Nephron progenitor cell (in vitro differentiated cells): ENCODE results near the gene HIC2.
A peak's percentile ranks its signal among the peaks of the same experiment; 100 is the strongest.

ENCODE experiments used
- DNase-seq: peaks from one replicate; pipeline ENCODE4 v3.0.0; 2021
- H3K27ac Mint-ChIP-seq: 2 replicates; pipeline ENCODE4 v1.8.0; 2021; ENCODE audit warnings: mild to moderate bottlenecking, moderate library complexity, mixed read lengths
- H3K27me3 Mint-ChIP-seq: 2 replicates; pipeline ENCODE4 v1.8.0; 2021; ENCODE audit warnings: mild to moderate bottlenecking, low read depth, mixed read lengths; ENCODE audit not compliant: poor library complexity
- H3K36me3 Mint-ChIP-seq: 2 replicates; pipeline ENCODE4 v1.8.0; 2021; ENCODE audit warnings: low read depth, mixed read lengths
- H3K4me1 Mint-ChIP-seq: 2 replicates; pipeline ENCODE4 v1.8.0; 2021; ENCODE audit warnings: mixed read lengths
- H3K4me3 Mint-ChIP-seq: 2 replicates; pipeline ENCODE4 v1.8.0; 2021; ENCODE audit warnings: mild to moderate bottlenecking, moderate library complexity, mixed read lengths
- H3K9me3 Mint-ChIP-seq: 2 replicates; pipeline ENCODE4 v1.8.0; 2021; ENCODE audit warnings: mild to moderate bottlenecking, moderate library complexity, mixed read lengths
- CTCF ChIP-seq: fragments of 200-600 bp; sonication (generic); IDR thresholded peaks from 2 replicates; pipeline ENCODE4 v1.5.0; 2021; ENCODE audit warnings: antibody characterized with exemption

The HIC2 gene

GRCh38 chr22:21446827-21447690 lies 29.9 kb downstream of the HIC2 start:
- Mint-ChIP-seq H3K9me3 (no peaks in the 10 kb centered on the region), H3K27ac (peak overlapping the region; percentile 96), H3K36me3 (peaks cover 10% of the 10 kb centered on the region), H3K27me3 (no peaks in the 10 kb centered on the region), H3K4me3 (no peak overlapping the region), H3K4me1 (peaks cover 43% of the 10 kb centered on the region)
- DNase-seq: peak; percentile 1
- no peak for TF ChIP-seq CTCF

DNA sequence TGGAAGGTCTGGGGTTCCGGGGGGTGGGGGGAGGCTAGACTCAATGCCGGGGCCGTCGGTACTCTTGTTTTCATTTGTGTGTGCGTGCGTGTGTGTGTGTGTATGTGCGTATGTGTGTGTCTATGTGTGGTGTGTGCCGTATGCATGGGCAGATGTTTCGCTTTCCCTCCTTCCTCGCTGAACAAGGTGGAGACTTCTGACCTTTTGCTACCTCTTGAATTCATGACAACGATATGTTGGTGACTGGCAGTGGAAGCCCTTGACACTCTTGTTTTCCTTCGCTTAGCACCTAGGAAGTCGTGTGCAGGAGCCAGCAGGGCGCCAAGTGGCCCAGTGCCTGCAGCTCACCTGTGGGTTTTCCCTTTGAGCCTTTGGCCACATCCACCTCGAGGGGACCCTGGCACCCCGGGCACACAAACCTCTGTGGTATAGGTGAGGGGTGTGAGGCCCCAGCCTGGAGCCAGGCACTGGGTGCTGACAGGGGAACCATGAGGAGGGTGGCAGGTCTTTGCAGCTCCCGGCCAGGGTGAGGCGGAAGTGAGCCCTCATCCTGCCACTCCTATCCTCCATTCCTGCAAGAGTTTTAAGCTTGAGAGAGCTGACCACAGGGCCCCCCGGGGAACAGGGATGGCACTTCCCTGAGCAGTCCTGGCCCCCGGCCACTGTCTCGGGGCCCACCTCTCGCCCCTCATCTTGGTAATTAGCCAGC lies 30.7 kb downstream of the HIC2 start:
- Mint-ChIP-seq H3K27me3 (no peaks in the 10 kb centered on the region), H3K4me1 (peaks cover 46% of the 10 kb centered on the region), H3K36me3 (peaks cover 10% of the 10 kb centered on the region), H3K9me3 (no peaks in the 10 kb centered on the region), H3K27ac (peak overlapping the region; percentile 96), H3K4me3 (no peak overlapping the region)
- DNase-seq: no peak
- no peak for TF ChIP-seq CTCF

DNA sequence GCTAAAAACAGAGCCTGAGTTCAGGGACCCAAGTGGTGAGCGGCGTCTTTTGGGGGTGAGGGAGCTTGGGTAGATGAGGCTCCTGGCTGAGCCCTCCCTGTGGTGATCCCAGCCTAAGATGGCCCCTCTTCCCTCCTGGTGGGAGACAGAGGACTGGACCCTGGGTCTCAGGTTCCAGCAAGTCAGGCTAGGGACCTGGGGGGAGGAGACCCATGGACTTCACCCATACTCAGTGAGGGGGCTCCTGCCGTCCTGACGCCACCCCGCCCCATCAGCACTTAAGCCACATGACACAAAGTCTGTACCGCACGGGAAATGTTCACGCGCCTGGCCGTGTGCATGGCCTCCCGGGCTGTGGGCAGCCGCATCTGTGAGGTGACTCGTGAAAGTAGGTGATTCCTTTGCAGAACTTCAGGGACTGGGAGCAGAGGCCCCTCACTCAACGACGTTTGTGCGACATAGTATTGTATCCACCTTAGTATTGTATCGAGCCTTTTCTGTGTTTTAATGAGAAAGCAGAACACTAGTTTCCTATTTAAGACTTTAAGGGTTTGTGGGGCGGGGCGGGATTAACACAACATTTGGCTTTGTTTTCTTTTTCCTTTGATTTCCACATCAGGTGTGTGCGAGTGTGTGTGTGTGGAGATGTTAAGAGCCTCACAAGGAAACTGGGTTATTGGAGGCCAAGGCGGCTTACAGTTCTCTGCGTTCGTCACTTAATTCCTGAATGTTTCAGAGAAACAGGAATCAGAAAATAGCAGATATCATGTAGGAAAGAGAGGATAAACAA lies 31.7 kb downstream of the HIC2 start:
- peaks cover 10% of the 10 kb centered on the region for H3K36me3 Mint-ChIP-seq
- no peaks in the 10 kb centered on the region for H3K27me3 Mint-ChIP-seq
- peak overlapping the region; percentile 32 for H3K27ac Mint-ChIP-seq
- no peak for TF ChIP-seq CTCF
- peaks cover 46% of the 10 kb centered on the region for H3K4me1 Mint-ChIP-seq
- H3K9me3 Mint-ChIP-seq: no peaks in the 10 kb centered on the region
- no peak overlapping the region for H3K4me3 Mint-ChIP-seq
- no peak for DNase-seq

DNA sequence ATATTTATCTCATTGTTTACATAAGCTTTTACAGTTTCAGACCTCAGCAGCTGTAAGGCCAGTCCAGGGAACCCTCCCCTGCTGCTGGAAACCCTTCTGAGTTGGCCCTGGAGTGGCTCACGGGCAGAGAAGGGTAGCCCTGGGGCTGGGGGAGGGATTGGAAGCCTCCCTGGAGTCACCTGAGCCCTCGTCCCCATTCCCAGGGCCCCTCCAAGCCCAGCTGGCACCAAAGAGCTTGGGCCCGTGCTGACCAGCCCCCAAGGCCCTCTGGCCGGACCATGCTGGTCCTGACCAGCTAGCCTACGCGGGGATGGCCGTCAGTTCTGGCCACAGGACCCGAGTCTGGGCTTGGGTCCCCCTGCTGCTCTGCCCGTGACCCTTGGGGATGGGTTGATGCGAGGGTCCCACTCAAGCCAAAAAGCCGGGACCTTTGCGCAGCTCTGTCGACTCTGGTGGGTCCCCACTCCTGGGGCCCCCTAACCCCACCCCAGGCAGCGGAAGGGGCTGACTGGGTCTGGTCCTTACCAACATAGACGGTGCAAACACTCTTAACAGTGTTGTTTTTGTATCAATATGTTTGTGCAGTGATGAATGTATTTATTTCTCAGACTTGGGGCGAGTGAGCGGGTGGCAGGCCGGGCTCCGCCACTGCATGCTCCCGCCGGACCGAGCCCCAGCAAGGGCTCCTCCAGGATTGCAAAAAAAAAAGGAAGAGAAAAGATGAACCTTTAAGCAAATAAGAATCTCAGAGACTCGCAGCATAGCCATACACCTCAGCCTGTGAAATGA lies 32.6 kb downstream of the HIC2 start:
- no peak for TF ChIP-seq CTCF
- DNase-seq: peak; percentile 5

DNA sequence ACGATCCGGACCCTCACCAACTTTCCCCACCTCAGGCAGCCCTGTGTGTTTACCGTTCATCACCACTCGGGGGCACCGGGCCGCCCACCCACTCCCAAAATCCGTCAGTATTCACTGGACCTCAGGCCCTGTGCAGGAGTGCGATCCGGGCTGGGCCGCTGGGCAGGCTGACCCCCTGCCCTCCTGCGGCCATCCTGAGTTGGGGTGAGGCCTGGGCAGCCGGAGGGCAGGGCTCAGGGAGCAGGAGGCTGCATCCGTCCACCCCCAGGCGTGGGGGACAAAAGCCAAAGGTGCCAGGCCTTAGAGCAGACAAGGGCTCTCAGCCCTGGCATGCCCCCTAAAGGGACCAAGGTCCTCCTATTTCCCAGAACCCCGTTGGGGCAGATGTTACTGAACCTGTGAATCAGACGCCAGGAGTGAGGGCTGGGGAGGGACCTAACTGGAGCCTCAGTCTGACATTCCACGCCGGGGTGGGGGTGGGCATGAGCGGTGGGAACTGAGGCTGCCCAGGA lies 33.2 kb downstream of the HIC2 start:
- Mint-ChIP-seq H3K27ac (peak overlapping the region; percentile 54), H3K9me3 (no peaks in the 10 kb centered on the region), H3K36me3 (peaks cover 10% of the 10 kb centered on the region), H3K27me3 (no peaks in the 10 kb centered on the region), H3K4me3 (no peak overlapping the region), H3K4me1 (peaks cover 46% of the 10 kb centered on the region)
- DNase-seq: peak; percentile 31
- TF ChIP-seq CTCF: peak; percentile 33

More for the DNA sequence above, 32.6 kb downstream of the HIC2 start:
- Mint-ChIP-seq H3K9me3 (no peaks in the 10 kb centered on the region), H3K4me1 (peaks cover 46% of the 10 kb centered on the region), H3K27ac (peak overlapping the region; percentile 54), H3K27me3 (no peaks in the 10 kb centered on the region), H3K36me3 (peaks cover 10% of the 10 kb centered on the region), H3K4me3 (no peak overlapping the region)
